ENCODE measurements around the gene KIF23.
"Not testable (repeated sequence)": the region's sequence is repeated elsewhere in the genome, so short reads cannot be mapped to it uniquely, and the experiment has no call there.

KIF23 gene

DNA sequence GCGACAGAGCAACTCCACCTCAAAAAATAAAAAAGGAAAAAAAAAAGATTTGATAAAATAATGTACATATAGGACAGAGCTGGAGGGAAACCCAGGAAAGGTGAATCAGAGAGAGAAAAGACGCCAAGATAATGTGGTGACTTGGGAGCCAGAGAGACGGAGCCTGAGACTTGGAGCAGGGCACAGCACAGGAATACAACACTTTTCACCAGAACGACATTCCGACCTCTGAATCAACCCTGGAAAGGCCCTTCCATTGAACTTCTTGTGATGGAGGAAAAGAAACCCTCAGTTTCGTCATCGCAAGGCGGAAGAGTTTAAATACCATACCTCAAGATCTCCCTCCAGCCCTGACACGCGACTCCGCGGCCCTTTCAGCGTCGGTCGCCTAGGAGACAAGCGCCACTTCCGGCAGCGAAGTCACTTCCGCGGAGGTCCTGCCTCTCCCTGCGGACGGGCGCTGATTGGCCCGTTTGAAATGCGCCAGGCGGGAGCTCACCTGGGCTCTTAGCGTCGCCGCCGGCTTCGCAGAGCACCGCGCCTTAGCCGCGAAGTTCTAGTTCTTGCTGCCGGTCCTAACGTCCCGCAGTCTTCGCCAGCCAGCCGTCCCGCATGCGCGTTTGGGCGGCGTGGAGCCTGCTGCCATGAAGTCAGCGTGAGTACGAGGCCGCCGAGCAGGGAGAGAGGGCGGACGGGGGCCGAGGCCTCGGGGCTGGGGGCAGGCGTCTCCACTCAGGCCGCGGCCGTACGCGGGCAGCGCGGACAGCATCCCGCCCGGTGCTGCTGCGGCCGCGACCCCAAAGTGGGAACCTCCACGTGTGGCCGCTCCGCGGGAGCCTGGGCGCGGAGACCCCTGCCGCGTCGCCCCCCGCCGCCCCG, at the start of gene KIF23:
Gene KIF23, plus strand, starts transcription at position 528 of the 879 bp plus-strand sequence. Its CDS starts 117 bp downstream, at position 645.
- Mint-ChIP-seq H3K9me3 (no peaks in the 10 kb centered on the region), H3K27ac (peak within 1 kb of the TSS; percentile 86 to 89), H3K4me1 (peaks cover 7% of the 10 kb centered on the region), H3K27me3 (no peaks in the 10 kb centered on the region), H3K4me3 (peak within 1 kb of the TSS; percentile 86 to 92)
- DNase-seq, result peak; percentile 88 to 93
- peak; percentile 98 for ATAC-seq

GRCh38 chr15:69367236-69367635, 46.9 kb upstream of the KIF23 start:
- H3K27ac Mint-ChIP-seq, result no peak overlapping the region
- no peaks in the 10 kb centered on the region for H3K4me1 Mint-ChIP-seq
- H3K4me3 Mint-ChIP-seq, result no peak overlapping the region
- ATAC-seq, result no peak
- H3K27me3 Mint-ChIP-seq, result peaks cover 19% of the 10 kb centered on the region
- no peaks in the 10 kb centered on the region for H3K9me3 Mint-ChIP-seq
- DNase-seq, result no peak

GRCh38 chr15:69369631-69370030, 44.5 kb upstream of the KIF23 start:
- Mint-ChIP-seq H3K27me3 (peaks cover 24% of the 10 kb centered on the region), H3K4me3 (no peak overlapping the region), H3K4me1 (no peaks in the 10 kb centered on the region), H3K9me3 (no peaks in the 10 kb centered on the region), H3K27ac (no peak overlapping the region)
- DNase-seq (no peak), ATAC-seq (no peak)

- peaks cover 22% of the 10 kb centered on the region for H3K27me3 Mint-ChIP-seq
- ATAC-seq (no peak), DNase-seq (no peak)
- H3K9me3 Mint-ChIP-seq, result no peaks in the 10 kb centered on the region
- no peak overlapping the region for H3K27ac Mint-ChIP-seq
- H3K4me1 Mint-ChIP-seq, result no peaks in the 10 kb centered on the region
- H3K4me3 Mint-ChIP-seq, result no peak overlapping the region
Observed at GRCh38 chr15:69373406-69373805, 40.7 kb upstream of the KIF23 start.

DNA sequence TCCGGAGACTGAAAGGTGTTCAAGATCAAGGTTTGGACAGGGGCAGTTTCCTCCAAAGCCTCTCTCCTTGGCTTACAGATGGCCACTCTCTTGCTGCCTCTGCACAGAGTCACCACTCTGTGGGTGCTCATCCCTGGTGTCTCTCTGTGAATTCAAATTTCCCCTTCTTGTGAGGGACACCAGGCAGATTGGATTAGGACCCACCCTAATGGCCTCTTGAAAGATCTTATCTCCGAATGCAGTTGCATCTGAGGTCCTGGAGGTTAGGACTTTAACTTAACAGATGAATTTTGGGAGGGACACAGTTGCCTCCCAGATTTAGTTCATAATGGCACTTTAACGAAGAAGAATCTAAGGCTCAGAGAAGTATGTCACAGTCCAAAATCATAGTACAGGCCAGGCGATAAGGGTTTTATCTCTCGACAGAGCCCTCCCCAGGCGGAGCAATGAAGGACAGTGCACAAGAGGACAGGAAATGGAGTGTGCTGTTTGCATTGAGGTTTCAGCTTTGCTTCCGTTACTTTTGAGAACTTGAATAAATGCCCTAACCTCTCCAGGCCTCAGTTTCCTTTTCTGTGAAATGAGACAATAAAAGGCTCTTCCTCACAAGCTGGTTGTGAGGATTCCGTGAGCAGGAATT, 38.9 kb upstream of the KIF23 start:
- ATAC-seq (no peak), DNase-seq (no peak)
- Mint-ChIP-seq H3K9me3 (no peaks in the 10 kb centered on the region), H3K27me3 (peaks cover 22% of the 10 kb centered on the region), H3K4me3 (no peak overlapping the region), H3K27ac (no peak overlapping the region), H3K4me1 (no peaks in the 10 kb centered on the region)

GRCh38 chr15:69377216-69377970, 36.8 kb upstream of the KIF23 start:
- Mint-ChIP-seq H3K4me1 (no peaks in the 10 kb centered on the region), H3K27me3 (peaks cover 22% of the 10 kb centered on the region), H3K9me3 (no peaks in the 10 kb centered on the region), H3K4me3 (no peak overlapping the region), H3K27ac (peak overlapping the region in 1 of 2 donors; percentile 35)
- ATAC-seq (no peak), DNase-seq (no peak)

DNA sequence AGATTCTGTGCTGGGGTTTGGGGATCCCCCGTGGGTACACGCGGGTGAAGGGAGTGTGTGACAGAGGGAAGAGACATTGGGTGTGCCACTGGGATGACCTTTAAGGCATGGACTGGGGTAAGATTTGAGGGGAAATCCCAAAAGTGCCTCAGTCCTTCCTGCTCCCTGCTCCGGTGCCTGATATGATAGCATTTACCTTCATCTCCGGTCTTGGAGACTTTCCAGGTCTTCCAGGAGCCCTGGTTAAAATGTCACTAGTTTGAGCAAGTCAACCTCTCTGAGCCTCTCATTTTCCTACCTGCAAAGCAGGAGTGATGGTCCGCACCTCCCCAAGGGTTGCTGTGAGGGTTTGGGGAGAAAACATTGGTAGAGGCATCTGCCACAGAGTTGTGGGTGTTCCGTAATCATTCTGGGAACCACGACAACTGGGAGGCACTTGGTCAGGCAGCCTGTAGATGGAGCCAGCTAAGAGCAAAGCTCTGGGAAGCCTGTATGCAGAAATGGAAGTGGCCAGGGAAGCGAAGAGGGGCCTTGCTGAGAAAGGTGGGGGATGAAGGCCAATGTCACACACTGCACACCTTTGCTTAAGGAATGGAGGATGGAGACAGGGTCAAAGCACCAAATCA, 33.9 kb upstream of the KIF23 start:
- H3K27ac Mint-ChIP-seq, result peak overlapping the region in 1 of 2 donors; percentile 20
- ATAC-seq (no peak), DNase-seq (no peak)
- H3K4me3 Mint-ChIP-seq, result no peak overlapping the region
- H3K9me3 Mint-ChIP-seq, result no peaks in the 10 kb centered on the region
- no peaks in the 10 kb centered on the region for H3K4me1 Mint-ChIP-seq
- peaks cover 8% of the 10 kb centered on the region for H3K27me3 Mint-ChIP-seq

DNA sequence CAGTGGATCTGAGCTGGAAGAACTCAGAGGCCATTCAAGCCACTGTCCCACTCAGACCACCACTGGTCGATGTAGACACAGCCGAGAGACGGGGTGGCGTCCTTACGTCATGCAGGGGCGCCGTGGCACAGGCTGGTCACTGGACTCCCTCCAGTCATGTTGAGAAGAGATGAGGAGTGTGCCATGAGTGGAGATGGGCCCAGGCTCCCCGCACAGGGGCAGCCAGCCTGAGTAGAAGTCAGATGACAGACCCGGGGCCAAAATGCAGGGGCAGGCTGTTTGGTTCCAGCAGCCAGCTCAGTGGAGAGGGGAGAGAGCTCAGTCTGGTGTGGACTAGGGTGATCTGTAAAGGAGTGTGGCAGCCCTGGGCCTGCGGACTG, 33.4 kb upstream of the KIF23 start:
- no peak for DNase-seq
- Mint-ChIP-seq H3K27me3 (peaks cover 8% of the 10 kb centered on the region), H3K9me3 (no peaks in the 10 kb centered on the region)

DNA sequence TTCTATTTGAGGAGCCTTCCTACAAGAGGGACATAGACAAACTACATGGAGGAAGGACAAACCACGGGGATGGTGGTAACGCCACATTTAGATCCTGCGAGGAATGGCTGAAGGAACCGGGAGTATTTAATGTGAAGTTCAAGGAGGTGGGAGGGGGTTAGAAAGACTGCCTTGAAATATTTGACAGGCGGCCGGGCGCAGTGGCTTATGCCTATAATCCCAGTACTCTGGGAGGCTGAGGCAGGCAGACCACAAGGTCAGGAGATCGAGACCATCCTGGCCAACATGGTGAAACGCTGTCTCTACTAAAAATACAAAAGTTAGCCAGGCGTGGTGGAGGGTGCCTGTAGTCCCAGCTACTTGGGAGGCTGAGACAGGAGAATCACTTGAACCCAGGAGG, 32.0 kb upstream of the KIF23 start:
- H3K9me3 Mint-ChIP-seq, H3K27me3 Mint-ChIP-seq, DNase-seq, H3K4me3 Mint-ChIP-seq, H3K27ac Mint-ChIP-seq, ATAC-seq, H3K4me1 Mint-ChIP-seq: not testable (repeated sequence)

More for the DNA sequence above, 33.4 kb upstream of the KIF23 start:
- no peak overlapping the region for H3K27ac Mint-ChIP-seq
- no peak overlapping the region for H3K4me3 Mint-ChIP-seq
- no peaks in the 10 kb centered on the region for H3K4me1 Mint-ChIP-seq
- no peak for ATAC-seq

GRCh38 chr15:69384066-69384465, 30.1 kb upstream of the KIF23 start:
- H3K9me3 Mint-ChIP-seq, H3K27me3 Mint-ChIP-seq, DNase-seq, H3K27ac Mint-ChIP-seq, H3K4me1 Mint-ChIP-seq, ATAC-seq, H3K4me3 Mint-ChIP-seq: not testable (repeated sequence)

- no peaks in the 10 kb centered on the region for H3K9me3 Mint-ChIP-seq
- DNase-seq (no peak), ATAC-seq (no peak)
- H3K4me1 Mint-ChIP-seq, result no peaks in the 10 kb centered on the region
- H3K4me3 Mint-ChIP-seq, result no peak overlapping the region
- no peaks in the 10 kb centered on the region for H3K27me3 Mint-ChIP-seq
- H3K27ac Mint-ChIP-seq, result no peak overlapping the region
Observed at GRCh38 chr15:69384626-69385598, 29.2 kb upstream of the KIF23 start.

- H3K27ac Mint-ChIP-seq, result no peak overlapping the region
- no peak for DNase-seq
- H3K9me3 Mint-ChIP-seq, result no peaks in the 10 kb centered on the region
- no peak for ATAC-seq
- no peak overlapping the region for H3K4me3 Mint-ChIP-seq
- no peaks in the 10 kb centered on the region for H3K27me3 Mint-ChIP-seq
- no peaks in the 10 kb centered on the region for H3K4me1 Mint-ChIP-seq
Observed at GRCh38 chr15:69385831-69386230, 28.3 kb upstream of the KIF23 start.

DNA sequence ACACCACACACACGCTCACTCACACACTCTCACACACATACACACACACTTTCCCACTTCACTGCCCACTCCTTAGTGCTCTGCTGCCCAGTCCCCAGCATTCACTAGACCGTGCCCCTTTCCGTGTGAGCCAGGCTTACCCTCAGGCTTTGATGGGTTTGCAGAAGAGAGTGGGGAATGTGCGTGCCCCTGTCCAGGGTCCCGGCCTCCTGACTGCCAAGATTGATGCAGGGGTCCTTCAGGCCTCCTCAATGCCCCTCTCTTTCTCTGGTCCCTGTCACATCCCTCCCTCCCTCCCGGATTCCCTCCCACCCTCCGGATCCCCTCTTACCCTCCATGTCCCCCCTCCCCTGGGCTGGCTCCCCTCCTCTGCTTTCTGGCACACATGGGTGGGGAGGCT, 27.9 kb upstream of the KIF23 start:
- ATAC-seq, result no peak
- H3K9me3 Mint-ChIP-seq, result no peaks in the 10 kb centered on the region
- no peak for DNase-seq
- H3K27me3 Mint-ChIP-seq, result no peaks in the 10 kb centered on the region
- no peak overlapping the region for H3K27ac Mint-ChIP-seq
- no peak overlapping the region for H3K4me3 Mint-ChIP-seq
- no peaks in the 10 kb centered on the region for H3K4me1 Mint-ChIP-seq

GRCh38 chr15:69388260-69388705, 25.9 kb upstream of the KIF23 start:
- no peak for ATAC-seq
- H3K4me3 Mint-ChIP-seq, result no peak overlapping the region
- H3K4me1 Mint-ChIP-seq, result no peaks in the 10 kb centered on the region
- H3K27me3 Mint-ChIP-seq, result no peaks in the 10 kb centered on the region
- no peaks in the 10 kb centered on the region for H3K9me3 Mint-ChIP-seq
- no peak for DNase-seq
- H3K27ac Mint-ChIP-seq, result no peak overlapping the region
